Head of caudate nucleus (tissue), 42 donors: ENCODE measurements around the gene TCF25.
A peak's percentile ranks its signal among the peaks of the same experiment; 100 is the strongest.

ENCODE experiments used
- DNase-seq, 42 donors: peaks; one replicate each; pipeline versions ENCODE4 v3.0.0 to v3.0.0-alpha.2; 2020 to 2021; ENCODE audit warnings: mixed read lengths in 7 of 42
- intact Hi-C: fragments of 100-400 bp; cut with DNase I; formaldehyde crosslinking; loops from one replicate; pipeline ENCODE4 v1.15.0; 2022

The TCF25 gene

DNA sequence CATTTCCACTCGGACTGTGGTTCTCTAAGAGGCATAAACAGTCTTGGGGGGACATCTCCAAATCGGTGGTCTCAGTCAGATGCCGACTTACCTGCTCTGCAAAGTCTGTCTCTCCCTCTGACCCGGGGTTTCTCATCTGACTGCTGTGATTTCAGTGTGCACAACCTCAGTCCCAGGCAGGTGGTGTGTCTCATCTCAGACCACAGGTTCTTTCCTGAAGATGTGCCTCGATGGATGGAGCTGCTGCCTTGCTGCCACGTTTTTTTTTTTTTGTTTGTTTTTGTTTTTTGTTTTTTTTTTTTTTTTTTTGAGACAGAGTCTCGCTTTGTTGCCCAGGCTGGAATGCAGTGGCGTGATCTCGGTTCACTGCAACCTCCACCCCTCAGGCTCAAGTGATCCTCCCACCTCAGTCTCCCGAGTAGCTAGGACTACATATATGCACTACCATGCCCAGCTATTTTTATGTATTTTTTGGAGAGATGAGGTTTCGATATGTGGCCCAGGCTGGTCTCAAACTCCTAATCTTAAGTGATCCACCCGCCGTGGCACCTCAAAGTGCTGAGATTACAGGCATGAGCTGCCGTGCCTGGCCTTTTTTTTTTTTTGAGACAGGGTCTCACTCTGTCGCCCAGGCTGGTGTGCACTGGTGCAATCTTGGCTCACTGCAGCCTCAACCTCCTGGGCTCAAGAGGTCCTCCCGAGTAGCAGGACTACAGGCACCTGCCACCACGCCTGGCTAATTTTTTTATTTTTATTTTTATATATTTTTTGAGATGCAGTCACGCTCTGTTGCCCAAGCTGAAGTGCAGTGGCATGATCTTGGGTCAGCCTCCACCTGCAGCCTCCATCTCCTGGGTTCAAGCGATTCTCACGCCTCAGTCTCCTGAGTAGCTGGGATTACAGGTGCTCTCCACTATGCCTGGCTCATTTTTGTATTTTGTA, 29.7 kb upstream of the TCF25 start:
- no peak for DNase-seq
- intact Hi-C loops = no loop called here

DNA sequence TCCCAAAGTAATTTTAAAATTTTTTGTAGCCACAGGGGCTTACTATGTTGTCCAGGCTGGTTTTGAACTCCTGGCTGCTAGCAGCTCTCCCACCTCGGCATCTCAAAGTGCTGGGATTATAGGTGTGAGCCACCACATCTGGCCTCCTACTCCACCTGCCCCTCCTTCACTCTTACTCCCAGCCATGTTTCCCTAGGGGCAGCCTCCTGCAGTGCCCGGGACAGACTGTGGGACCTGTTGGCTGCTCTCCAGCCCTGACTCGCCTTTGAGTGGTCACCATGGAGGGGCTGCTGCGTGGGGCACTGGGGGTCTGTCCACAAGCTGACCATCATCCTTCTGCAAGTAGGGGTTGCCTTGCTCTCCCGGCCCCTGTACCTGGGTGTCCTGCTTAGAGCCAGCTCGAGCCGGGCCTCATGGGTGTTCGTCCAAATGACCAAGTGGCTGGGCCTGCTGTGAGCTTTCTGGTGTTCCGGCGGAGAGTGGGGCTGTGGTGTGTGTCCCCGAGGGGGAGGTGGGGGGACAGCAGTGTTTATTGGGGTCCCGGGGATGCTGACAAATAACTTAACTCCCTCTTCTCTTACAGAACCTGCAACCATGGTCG, 28.6 kb upstream of the TCF25 start:
- DNase-seq = no peak
- intact Hi-C loops = no loop called here

DNA sequence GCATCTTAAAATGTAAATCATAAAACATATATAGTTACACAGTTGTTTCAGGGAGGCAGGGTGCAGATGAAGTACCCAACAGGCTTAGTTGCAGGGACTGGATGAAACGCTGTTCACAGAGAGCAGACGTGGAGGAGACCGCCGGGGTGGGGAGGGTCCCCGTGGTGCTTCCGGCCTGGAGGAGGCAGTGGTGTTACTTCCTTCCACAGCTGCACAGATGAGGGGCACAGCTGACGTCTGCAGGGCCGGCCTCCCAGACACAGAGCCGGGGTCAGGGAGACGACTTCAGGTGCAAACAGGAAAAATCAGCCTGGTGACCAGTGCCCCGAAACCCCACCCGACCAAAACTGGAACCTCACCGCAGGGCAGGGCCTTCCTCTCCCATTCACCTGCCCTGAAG, 28.0 kb upstream of the TCF25 start:
- DNase-seq = no peak

DNA sequence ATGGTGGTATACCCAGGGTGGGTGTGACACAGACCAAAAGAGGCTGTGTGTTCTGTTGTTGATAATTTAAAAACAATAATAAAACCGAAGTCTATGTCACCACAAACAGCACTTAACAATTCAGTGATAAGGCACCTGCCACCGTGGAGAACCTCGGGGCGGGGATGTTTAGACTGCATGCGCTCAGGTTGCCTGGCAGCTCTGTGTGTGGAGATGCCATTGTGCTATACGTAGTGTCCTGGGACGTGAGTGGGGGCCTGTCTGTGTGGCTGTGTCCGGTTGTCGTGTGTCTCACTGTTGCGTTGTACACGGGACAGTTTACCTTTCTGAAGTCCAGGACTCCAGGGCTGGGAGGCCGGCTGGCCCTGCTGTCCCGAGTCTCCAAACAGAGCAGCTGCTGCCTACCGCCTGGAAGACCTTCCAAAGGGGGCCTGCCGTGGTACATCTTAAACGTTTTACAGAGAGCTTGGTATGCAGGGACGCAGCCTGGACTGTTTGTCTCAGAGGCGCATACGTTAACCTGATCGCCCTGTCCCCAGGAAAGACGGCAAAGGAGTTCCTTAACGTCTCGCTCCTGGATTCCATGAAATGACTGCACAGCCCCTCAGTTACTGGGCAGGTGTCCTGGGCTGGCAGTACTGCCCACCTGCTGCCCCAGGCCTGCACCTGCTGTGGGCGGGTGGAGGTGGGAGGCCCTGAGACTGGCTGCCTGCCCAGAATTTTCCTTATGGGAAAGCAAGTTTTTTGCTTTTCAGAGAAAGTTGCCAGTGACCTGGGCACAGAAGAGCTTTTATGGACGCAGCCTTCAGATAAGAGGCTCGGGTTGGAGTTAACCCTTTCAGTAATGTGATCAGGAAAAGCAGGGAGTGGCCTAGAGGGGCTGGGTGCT, 26.1 kb upstream of the TCF25 start:
- intact Hi-C loops = no loop called here
- DNase-seq = no peak

More for the DNA sequence above, 28.0 kb upstream of the TCF25 start:
- intact Hi-C loops = no loop called here

DNA sequence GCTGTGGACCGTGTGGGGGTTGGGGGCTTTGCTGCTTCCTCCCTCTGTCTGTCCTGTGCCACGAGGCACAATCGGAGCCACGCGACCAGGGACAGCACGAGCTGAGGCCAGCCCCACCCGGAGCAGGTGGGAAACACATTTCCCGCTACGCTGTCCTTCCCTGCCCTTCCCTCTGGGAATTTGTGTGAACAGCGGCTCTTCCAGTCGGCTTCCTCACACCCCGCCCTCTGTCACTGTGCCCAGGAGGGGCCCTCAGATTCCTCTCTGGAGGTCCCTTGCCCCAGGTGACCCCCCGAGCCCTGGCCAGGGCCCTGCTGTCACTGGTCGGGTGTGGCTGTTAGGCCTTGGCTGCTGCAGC, 25.5 kb upstream of the TCF25 start:
- intact Hi-C loops = no loop called here
- no peak for DNase-seq

DNA sequence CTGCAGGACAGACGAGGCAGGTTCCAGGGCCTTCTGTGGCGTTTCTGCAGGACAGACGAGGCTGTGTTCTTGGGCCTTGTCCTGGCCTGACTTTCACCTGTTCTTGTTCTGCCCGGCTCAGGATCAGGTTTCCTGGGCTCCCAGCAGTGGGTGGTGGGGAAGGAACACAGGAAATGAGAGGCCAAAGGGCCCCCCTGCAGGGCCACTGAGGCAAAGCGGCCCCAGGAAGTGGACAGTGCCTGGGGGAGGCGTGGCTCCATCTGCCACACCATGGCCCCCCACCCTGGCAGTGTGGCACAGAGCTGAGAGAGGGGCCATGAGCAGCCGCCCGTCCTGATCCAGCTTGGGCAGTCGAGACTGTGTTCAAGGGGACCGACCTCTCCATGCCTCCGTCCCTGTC, 24.4 kb upstream of the TCF25 start:
- intact Hi-C loops = no loop called here
- DNase-seq = no peak

DNA sequence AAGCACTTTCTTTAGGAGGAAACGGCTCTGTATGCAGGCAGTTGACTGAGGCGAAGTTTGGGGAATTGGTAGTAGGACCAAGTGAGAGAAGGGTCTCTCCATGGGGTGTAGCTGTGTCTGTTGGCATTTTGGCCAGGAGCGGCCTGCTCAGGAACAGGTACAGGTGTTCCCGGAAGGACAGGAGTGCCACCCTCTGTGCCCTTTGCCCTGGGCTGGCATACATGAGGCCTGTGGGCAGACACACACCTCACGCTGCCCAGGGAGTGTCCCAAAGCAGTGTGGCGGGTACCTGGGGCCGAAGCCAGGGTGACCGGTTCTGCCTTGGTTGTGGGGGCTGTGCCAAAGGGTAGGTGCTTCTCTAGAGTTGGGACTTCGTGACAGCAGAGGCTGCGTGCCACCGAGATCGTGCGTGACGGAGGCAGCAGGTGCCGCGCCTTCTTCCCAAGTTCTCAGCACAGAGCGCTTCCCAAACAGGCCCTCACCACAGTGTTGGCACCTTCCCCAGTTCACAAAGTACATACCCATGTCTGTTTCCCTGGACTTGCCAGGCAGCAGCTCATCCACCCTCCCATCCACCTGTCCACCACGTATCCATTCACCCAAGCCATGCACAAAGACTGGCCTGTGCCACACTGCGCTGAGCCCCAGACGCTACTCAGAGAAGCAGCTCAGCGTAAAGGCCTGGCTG, 19.9 kb upstream of the TCF25 start:
- intact Hi-C loops = no loop called here
- DNase-seq = no peak

DNA sequence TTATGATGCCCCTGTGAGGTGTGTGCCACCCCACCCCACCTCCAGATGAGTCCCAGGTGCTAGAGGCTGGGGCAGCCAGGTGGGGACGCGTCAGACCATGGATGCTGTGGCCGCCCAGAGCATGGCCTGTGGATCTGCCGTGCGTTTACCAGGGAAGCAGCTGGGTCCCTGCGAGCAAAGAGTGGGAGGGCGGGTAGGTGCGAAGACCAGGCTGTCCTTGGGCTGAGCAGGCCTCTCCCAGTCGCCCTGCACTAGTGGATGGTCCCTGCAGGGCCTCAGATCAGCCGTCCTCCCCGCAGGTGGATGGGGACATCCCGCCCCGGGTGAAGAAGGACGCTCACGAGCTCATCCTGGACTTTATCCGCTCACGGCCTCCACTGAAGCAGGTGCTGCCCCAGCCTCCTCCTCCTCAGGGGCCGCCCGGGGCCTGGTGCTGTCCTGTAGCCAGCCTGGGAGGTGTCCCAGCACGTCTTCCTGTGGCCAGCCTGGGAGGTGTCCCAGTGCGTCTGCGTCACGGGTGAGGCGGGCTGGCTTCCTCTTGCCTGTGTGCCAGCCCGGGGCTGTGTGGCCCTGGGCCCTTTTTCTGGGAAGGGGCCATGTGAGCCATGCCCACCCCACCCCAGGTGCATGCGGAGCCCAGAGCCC, 18.0 kb upstream of the TCF25 start:
- intact Hi-C loops = no loop called here
- no peak for DNase-seq

DNA sequence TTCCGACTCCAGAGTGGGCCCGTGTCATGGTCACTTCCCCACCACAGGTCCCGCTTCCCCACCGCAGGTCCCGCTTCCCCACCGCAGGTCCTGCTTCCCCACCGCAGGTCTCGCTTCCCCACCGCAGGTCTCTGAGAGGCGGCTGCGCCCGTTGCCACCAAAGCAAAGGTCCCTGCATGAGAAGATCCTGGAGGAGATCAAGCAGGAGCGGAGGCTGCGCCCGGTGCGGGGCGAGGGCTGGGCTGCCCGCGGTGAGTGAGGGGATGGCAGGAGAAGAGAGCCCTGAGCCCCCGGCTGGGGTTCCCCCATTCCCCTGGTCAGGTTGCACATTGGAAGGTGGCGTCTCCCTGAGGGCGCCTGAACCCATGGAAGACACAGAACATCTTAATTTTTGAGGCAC, 17.4 kb upstream of the TCF25 start:
- intact Hi-C loops = no loop called here
- DNase-seq = no peak

DNA sequence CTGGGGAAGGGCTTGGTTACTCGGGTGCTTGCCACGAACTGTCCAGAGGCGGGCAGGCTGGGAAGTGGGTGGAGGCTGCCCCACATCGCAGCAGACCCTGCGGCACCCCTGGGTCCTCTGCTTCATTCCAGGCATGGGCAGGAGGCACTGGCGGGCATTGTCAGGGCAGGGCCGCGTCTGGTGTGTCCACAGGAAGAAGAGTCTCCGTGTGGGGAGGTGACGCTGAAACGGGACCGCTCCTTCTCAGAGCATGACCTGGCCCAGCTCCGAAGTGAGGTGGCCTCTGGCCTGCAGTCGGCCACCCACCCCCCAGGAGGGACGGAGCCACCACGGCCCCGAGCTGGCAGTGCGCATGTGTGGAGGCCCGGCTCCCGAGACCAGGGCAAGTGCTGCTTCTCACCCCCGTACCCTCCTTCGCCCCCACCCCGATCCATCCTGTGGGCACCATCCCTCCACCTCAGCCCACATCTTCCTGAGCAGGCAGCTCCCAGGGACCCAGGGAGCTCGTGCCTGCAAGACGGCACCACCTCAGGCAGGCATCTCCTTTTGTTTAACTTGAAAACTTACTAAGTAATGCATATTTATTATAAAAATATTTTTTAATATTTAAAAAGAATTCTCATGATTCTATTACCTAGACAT, 14.3 kb upstream of the TCF25 start:
- intact Hi-C loops = no loop called here
- DNase-seq = peak in 5 of 42 donors; percentile 16 to 58 (median 33)

DNA sequence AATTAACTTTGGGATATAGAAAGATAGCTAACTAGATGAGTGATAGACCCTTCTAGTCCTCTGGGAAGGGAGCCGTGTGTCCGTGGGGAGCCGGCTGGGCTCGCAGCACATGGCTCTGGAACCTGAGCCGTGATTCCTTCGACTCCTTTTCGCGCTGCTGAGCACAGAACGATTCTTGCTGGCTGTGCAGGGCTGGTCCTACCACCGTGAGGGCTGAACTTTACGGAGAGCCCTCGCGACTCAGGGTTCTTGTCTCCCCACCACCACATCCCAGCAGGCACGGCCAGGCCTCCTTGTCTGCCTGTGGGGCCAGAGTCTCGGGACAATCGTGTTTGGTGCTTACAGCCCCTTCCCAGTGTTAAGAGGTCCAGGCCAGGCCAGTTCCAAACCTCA, 13.8 kb upstream of the TCF25 start:
- DNase-seq = no peak
- intact Hi-C loops = loop anchor here (10.0 kb wide), 1 partner anchor 155 kb away; the partner anchor contains the start of gene SPATA2L

DNA sequence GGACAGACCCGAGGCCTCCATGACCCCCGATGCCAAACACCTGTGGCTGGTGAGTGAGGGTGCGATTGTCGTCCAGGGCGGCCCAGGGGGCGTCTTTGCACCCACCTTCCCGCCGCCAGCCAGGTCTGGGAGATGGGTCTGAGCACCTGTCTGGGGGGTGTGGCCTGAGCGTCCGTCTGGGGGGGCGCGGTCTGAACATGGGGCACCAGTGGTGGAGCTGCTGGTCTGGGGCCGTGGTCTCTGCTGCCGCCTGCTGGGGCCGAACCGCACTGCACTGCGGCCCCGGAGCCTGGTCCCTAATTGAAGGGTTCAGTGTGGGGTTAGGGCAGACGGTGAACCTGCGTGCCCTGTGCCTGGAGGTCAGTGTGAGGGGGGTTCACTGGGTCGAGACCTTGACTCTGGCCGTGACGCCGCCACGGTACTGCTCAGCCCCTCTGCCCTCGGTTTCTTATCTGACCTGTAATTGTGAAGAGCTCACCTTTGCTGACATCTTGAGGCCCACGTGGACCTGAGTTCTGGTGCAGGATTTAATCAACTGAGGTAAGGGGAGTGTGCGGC, 12.6 kb upstream of the TCF25 start:
- peak in 41 of 42 donors; percentile 23 to 83 (median 59) for DNase-seq
- intact Hi-C loops = loop anchor here (10.0 kb wide), 1 partner anchor 156 kb away; the partner anchor contains the start of gene SPATA2L

DNA sequence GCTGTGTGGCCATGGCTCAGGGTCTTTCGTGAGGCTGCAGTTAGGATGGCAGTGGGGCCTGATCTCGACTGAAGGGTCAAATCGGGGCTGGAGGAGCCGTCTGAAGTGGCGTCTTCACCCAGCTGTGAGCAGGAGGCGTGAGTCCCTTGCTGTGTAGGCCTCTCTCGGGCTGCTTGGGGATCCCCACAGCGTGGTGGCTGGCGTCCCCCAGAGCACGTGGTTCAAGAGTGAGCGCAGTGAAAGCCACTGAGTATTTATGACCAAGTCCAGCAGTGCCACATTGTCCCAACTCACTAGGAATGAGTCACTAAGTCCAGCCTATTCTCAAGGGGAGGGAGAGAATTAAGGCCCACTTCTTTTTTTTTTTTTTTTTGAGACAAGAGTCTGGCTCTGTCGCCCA, 11.7 kb upstream of the TCF25 start:
- intact Hi-C loops = loop anchor here (10.0 kb wide), 1 partner anchor 157 kb away; the partner anchor contains the start of gene SPATA2L
- DNase-seq = no peak

DNA sequence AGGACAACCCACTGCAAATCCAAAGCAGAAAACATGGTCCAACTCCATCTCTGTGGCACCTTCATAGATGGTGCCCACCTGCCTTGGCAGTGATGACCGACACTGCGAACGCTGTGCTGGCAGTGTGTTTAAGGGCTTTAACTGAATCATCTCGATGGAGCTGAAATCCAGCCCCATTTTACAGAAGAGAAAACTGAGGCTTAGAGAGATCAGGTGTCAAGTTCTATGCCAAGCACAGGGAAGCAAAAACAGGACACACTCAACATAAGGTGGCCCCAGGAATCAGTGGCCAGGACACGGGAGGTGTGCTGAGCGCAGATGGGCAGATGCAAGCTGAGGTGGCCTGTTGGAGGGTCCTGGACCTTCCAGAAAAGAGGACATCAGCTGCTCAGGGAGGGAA, 10.7 kb upstream of the TCF25 start:
- intact Hi-C loops = loop anchor here (10.0 kb wide), 1 partner anchor 158 kb away; the partner anchor contains the start of gene SPATA2L
- DNase-seq = no peak

DNA sequence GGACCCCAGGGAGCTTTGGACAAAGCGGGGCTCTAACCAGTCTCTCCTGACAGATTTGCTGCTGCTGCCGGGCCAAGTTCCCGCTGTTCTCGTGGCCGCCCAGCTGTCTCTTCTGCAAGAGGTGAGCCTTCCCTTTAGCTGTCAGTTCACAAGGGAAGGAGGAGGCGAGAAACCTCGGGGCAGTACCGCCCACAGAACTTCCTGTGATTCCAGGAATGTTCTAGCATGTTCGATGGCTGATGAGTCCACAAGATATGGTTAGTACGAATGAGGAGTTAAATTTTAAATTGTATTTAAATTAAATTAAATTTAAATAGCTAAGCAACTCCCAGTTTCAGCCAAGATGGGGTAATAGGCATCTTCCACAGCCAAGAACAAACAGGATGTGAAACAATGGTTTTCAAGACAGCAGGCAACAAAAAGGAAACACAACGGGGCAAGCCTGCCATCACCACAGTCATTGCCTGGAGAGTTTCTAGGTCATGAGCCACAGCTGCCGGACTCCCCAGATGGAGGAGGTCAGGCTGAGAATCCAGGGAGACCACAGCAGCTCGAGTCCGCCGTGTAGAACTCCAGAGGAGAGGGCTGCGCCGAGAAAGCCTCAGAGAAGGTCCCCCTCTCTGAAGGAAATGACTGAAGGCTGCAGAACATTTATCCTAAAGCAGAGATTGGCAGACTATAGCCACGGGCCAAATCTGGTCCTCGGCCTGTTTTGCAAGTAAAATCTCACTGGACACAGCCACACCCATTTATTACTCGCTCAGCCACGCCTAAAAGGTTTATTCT, 9.5 kb upstream of the TCF25 start:
- intact Hi-C loops = loop anchor here (10.0 kb wide), 1 partner anchor 159 kb away; the partner anchor contains the start of gene SPATA2L
- DNase-seq = peak in 27 of 42 donors; percentile 17 to 66 (median 35)

DNA sequence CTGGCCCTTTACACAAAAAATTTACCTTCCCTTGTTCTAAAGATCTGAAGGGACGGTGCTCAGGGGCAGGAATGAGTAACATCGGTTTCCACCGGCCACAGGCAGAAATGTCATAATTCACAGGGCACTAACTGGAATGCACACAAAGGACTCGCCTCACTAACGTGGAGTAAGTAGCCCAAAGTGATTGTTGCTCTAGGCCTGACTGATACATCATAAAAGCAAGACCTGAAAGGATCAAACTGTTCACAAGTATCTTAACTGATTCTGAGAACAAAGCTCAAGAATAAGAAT, 8.9 kb upstream of the TCF25 start:
- no peak for DNase-seq
- intact Hi-C loops = loop anchor here (10.0 kb wide), 1 partner anchor 160 kb away; the partner anchor contains the start of gene SPATA2L

DNA sequence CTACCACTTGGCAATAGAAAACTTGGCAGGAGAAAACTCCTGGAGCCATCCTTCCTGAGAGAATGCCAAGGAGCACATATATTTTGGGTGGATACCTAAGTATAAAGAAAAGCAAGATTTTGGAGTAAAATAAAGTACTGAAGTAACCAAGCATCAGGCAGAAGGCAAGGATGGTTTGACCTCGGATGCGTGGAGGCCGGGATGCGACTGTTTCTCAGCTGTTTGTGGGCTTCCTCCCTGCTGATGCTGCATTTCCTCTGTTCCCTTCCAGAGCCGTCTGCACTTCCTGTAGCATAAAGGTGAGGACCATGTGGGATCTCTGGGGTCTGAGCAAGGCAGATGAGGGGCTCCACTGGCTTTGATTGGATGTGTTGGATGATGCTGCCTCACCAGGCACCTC, 5.5 kb upstream of the TCF25 start:
- no peak for DNase-seq

More for the DNA sequence above, 5.5 kb upstream of the TCF25 start:
- intact Hi-C loops = loop anchor here (10.0 kb wide), 1 partner anchor 163 kb away; the partner anchor contains the start of gene SPATA2L
